ENCODE data around the gene CALHM3. TPM values are rescaled to one million over a fixed set of nuclear protein-coding genes. Genes with fewer than 3 reads are reported as not detected.

The CALHM3 gene, protein sequence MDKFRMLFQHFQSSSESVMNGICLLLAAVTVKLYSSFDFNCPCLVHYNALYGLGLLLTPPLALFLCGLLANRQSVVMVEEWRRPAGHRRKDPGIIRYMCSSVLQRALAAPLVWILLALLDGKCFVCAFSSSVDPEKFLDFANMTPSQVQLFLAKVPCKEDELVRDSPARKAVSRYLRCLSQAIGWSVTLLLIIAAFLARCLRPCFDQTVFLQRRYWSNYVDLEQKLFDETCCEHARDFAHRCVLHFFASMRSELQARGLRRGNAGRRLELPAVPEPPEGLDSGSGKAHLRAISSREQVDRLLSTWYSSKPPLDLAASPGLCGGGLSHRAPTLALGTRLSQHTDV
- not detected in 2 replicates for total RNA-seq

DNA sequence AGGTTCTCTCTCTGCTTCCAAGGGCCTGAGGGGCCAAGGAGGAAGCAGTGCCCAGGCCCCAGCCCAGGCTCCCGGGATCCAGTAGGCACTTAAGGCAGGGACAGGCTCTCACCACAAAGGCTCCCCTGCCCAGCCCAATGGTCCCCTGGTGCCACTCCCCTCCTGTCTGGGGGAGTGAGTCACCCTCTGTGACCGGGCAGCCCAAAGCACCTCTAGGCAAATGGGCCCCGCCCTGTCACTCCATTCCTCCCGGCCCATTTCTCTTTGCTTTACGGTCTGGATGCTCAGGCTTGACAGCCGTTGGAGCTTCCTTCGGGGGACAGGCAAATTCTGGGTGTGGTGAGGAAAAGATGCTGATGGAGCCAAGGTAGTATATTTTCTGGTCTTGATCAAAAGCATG is at the start of gene CALHM3:
CALHM3 (minus strand) TSS at position 106 of the 400 bp plus-strand sequence. CDS start 208 bp downstream, outside the sequence.

DNA sequence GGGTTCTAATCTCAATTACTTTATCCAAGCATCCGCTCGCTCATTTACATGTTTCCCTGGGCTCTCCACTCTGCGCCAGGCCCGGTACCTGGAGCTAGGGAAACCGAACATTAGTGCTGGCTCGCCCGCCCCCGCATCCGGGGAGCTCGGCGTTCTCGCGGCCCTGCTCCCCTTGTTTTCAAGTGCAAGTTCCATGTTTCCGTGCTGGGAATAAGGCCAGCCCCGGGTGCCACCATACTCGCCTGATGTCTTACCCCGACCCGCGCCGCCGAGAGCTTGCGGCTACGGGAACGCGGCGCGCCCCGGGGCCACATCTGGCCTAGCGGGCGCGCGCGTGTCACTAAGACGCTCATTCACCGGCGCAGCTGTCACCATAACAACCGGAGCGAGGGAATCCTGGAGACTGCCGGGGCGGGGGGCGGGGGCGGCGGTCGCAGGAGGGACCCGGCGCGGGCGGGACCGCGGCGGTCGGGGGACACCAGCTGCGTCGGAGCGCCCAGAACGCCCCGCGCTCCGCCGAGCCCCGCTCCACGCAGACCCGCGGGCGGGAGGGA is 14.4 kb upstream of the CALHM3 start, which contains the start of gene NEURL1:
NEURL1 (plus strand) TSS at position 344 of the 554 bp plus-strand sequence. CDS start 683 bp downstream, outside the sequence.

DNA sequence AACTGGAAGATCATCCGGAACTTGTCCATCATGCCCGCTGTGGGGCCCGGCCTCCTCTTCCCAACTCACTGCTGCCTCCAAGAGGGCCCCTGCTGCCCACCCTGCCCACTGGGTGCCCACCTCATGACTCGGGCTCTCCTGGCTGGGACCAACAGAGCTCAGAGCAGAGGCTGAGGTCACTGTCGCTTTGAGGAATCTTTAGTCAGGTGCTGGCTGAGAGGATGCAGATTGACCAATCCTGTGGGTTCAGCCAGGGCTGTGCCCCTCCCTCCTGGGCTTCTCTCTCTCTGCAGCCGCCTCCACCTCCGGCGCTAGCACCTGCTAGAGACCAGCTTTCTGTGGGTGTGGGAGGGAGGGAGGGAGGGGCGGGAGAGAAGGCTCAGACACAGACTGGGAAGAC is 20.3 kb downstream of the CALHM3 start, which contains the start of gene CALHM1:
CALHM1 (minus strand) TSS at position 181 of the 400 bp plus-strand sequence; CDS start at position 32, 149 bp downstream.

DNA sequence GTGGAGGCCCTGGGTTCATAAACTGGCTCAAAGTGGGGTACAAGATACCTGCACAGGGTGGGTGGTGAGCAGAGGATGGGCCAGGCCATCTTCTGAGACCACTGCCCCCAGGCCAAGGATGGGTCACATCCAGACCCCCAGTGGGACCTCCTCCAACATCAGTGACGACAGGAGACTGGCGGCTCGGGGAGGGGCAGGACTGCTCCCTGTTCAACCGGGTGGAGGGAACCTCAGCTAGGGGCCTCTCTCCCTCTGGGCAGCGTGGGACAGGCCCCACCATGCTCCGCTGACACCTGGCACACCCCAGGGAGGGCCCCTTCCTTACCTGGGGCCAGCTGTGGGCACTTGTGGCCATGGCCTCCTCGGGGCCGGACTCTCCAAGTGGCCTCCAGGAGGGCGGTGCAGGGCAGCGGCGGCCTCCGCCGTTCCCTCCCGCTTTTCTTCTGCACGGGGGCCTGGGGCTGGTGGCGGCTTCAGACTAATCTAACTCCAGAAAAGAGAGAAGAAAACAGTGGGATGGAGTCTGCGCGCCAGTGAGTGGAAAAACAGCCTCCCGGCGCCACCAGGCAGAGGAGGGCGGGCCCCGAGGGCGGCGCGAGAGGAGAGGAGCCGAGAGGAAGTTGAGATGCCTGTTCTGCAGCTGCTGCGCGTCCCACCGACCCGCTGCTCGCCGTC is 27.1 kb downstream of the CALHM3 start, which contains the start of gene CALHM2:
CALHM2 (minus strand) TSS at position 540 of the 675 bp plus-strand sequence. CDS start 2,429 bp downstream, outside the sequence.

Other genes with a start within 250 kb of the CALHM3 start
- 0.13 TPM in 1 of 2 replicates, not detected in the other for gene RPEL1, start 233.4 kb downstream of the CALHM3 start, total RNA-seq
- gene INA, start 202.1 kb downstream of the CALHM3 start, total RNA-seq = 1.1 and 3.4 TPM in 2 replicates
- gene PCGF6, start 128.1 kb downstream of the CALHM3 start, total RNA-seq = 9.8 and 11.8 TPM in 2 replicates
- gene TAF5, start 111.3 kb downstream of the CALHM3 start, total RNA-seq = 3.3 and 4.4 TPM in 2 replicates
- gene ATP5MK, start 82.8 kb downstream of the CALHM3 start, total RNA-seq = 211 and 238 TPM in 2 replicates
- 16.8 and 26.8 TPM in 2 replicates for gene PDCD11, start 82.6 kb downstream of the CALHM3 start, total RNA-seq
- gene CALHM2, start 26.9 kb downstream of the CALHM3 start, total RNA-seq = 20.2 and 23.6 TPM in 2 replicates
- not detected in 2 replicates for gene CALHM1, start 20.3 kb downstream of the CALHM3 start, total RNA-seq
- gene NEURL1, start 14.5 kb upstream of the CALHM3 start, total RNA-seq = 0.13 TPM in 1 of 2 replicates, not detected in the other